IMR-90 (cell line): Measurements from ENCODE around the gene TULP3. TPM values are rescaled to one million over a fixed set of nuclear protein-coding genes. Genes with fewer than 3 reads are reported as not detected.

ENCODE experiments used
- ATAC-seq: fragments of 200-7000 bp; cut with Tn5 transposase; 2 replicates; pipeline ENCODE4 v1.9.1; 2020; ENCODE audit warnings: low read depth, mild to moderate bottlenecking, moderate library complexity
- BruUV-seq: library from RNA; stranded (reverse); fragments of 400-500 nt; replicated peaks from 2 replicates; lab custom pipeline; 2021; lab: Mats Ljungman, UMichigan
- CTCF ChIA-PET: fragments of 300-600 bp; formaldehyde crosslinking; extraction: SDS; loops from one replicate; lab custom pipeline; 2021; ENCODE audit warnings: antibody characterized with exemption; lab: Yijun Ruan, JAX
- POLR2A ChIA-PET: fragments of 300-600 bp; sonication (Branson Sonifier 250); formaldehyde crosslinking; loops from one replicate; lab custom pipeline; 2022; ENCODE audit warnings: antibody characterized with exemption; ENCODE audit not compliant: unreplicated experiment; lab: Charles Lee
- DNase-seq: peaks from one replicate; pipeline ENCODE4 v3.0.0; 2013
- H2AFZ ChIP-seq: replicated peaks from 2 replicates; pipeline ENCODE3; 2013; ENCODE audit warnings: low read length, mild to moderate bottlenecking; ENCODE audit not compliant: poor library complexity
- H2AK5ac ChIP-seq: 2 replicates; pipeline ENCODE4 v1.6.1; 2013; ENCODE audit warnings: low read depth, low read length, inconsistent platforms
- H2AK9ac ChIP-seq: replicated peaks from 2 replicates; pipeline ENCODE3; 2013; ENCODE audit warnings: mild to moderate bottlenecking, low read depth, low read length, moderate library complexity; ENCODE audit not compliant: poor library complexity
- H2BK120ac ChIP-seq: 2 replicates; pipeline ENCODE4 v1.6.1; 2013; ENCODE audit warnings: low read depth, low read length, inconsistent platforms
- H2BK15ac ChIP-seq: 3 replicates; pipeline ENCODE4 v1.6.1; 2013; ENCODE audit warnings: low read depth, low read length, inconsistent platforms
- H2BK20ac ChIP-seq: 2 replicates; pipeline ENCODE4 v1.6.1; 2013; ENCODE audit warnings: low read depth, mild to moderate bottlenecking, inconsistent platforms, low read length, moderate library complexity
- H2BK5ac ChIP-seq: 2 replicates; pipeline ENCODE4 v1.6.1; 2013; ENCODE audit warnings: mild to moderate bottlenecking, low read depth, low read length, inconsistent platforms; ENCODE audit not compliant: poor library complexity, severe bottlenecking
- H3K14ac ChIP-seq: replicated peaks from 2 replicates; pipeline ENCODE4 v1.6.1; 2013; ENCODE audit warnings: low read depth, low read length, inconsistent platforms
- H3K18ac ChIP-seq: 2 replicates; pipeline ENCODE4 v1.6.1; 2013; ENCODE audit warnings: low read depth, low read length, control low read depth
- H3K23ac ChIP-seq: 2 replicates; pipeline ENCODE4 v1.6.1; 2013; ENCODE audit warnings: low read depth, low read length, inconsistent platforms
- H3K27ac ChIP-seq: 2 replicates; pipeline ENCODE4 v1.5.1; 2013; ENCODE audit warnings: mild to moderate bottlenecking, control low read depth, low read length; ENCODE audit not compliant: insufficient read depth
- H3K27me3 ChIP-seq: 2 replicates; pipeline ENCODE4 v1.6.1; 2013; ENCODE audit warnings: low read length; ENCODE audit not compliant: control insufficient read depth, insufficient read depth
- H3K36me3 ChIP-seq: 2 replicates; pipeline ENCODE4 v1.6.1; 2013; ENCODE audit warnings: low read length, mixed read lengths; ENCODE audit not compliant: control insufficient read depth, insufficient read depth
- H3K4ac ChIP-seq: 2 replicates; pipeline ENCODE4 v1.6.1; 2013; ENCODE audit warnings: low read depth, low read length, inconsistent platforms
- H3K4me1 ChIP-seq: 2 replicates; pipeline ENCODE4 v1.6.1; 2013; ENCODE audit warnings: low read length, mixed read lengths; ENCODE audit not compliant: control insufficient read depth, insufficient read depth
- H3K4me2 ChIP-seq: 2 replicates; pipeline ENCODE4 v1.6.1; 2013; ENCODE audit warnings: low read depth, mild to moderate bottlenecking, control low read depth, low read length, moderate library complexity
- H3K4me3 ChIP-seq: 2 replicates; pipeline ENCODE4 v1.5.1; 2013; ENCODE audit warnings: low read depth, mild to moderate bottlenecking, control low read depth, low read length, moderate library complexity; ENCODE audit not compliant: insufficient read depth
- H3K56ac ChIP-seq: 2 replicates; pipeline ENCODE4 v1.6.1; 2013; ENCODE audit warnings: low read length, inconsistent platforms; ENCODE audit not compliant: insufficient read depth; ENCODE audit errors: extremely low read depth
- H3K79me1 ChIP-seq, 2 experiments: 2 replicates each; pipeline ENCODE4 v1.6.1; 2013; ENCODE audit warnings: low read length in 2 of 2, inconsistent platforms in 1 of 2, low read depth in 1 of 2
- H3K9ac ChIP-seq: 2 replicates; pipeline ENCODE4 v1.6.1; 2013; ENCODE audit warnings: low read depth, low read length, control low read depth
- H3K9me1 ChIP-seq: 2 replicates; pipeline ENCODE4 v1.6.1; 2013; ENCODE audit warnings: low read length, inconsistent platforms; ENCODE audit not compliant: insufficient read depth
- H3K9me3 ChIP-seq: 2 replicates; pipeline ENCODE4 v1.6.1; 2013; ENCODE audit warnings: low read length; ENCODE audit not compliant: control insufficient read depth, insufficient read depth
- H4K20me1 ChIP-seq: 2 replicates; pipeline ENCODE4 v1.6.1; 2013; ENCODE audit warnings: low read length, inconsistent platforms; ENCODE audit not compliant: insufficient read depth
- H4K5ac ChIP-seq: 2 replicates; pipeline ENCODE4 v1.6.1; 2013; ENCODE audit warnings: mild to moderate bottlenecking, low read depth, low read length, control low read depth
- H4K8ac ChIP-seq, 2 experiments: 2 replicates each; pipeline ENCODE4 v1.6.1; 2013; ENCODE audit warnings: low read depth in 2 of 2, low read length in 2 of 2, control low read depth in 1 of 2, inconsistent platforms in 1 of 2
- H4K91ac ChIP-seq: 2 replicates; pipeline ENCODE4 v1.6.1; 2013; ENCODE audit warnings: low read depth, low read length, inconsistent platforms; ENCODE audit not compliant: insufficient read depth
- BHLHE40 ChIP-seq: fragments of 150-350 bp; IDR thresholded peaks from 2 replicates; pipeline ENCODE4 v1.6.1; 2016; ENCODE audit warnings: mild to moderate bottlenecking, low read depth, low read length
- MAFK ChIP-seq: IDR thresholded peaks from 2 replicates; pipeline ENCODE4 v1.6.1; 2012; ENCODE audit warnings: low read depth, low read length, improper control_type of control experiment
- MAZ ChIP-seq: IDR thresholded peaks from 2 replicates; pipeline ENCODE4 v1.6.1; 2012; ENCODE audit warnings: low read depth, mild to moderate bottlenecking, low read length, improper control_type of control experiment, moderate library complexity, borderline replicate concordance
- MXI1 ChIP-seq: IDR thresholded peaks from 2 replicates; pipeline ENCODE4 v1.6.1; 2012; ENCODE audit warnings: low read depth, mild to moderate bottlenecking, low read length, moderate library complexity, borderline replicate concordance
- NFE2L2 ChIP-seq: fragments of 150-350 bp; IDR thresholded peaks from 2 replicates; pipeline ENCODE4 v1.6.1; 2016; ENCODE audit warnings: low read depth, mild to moderate bottlenecking, low read length
- POLR2A ChIP-seq: IDR thresholded peaks from 2 replicates; pipeline ENCODE4 v1.6.1; 2012; ENCODE audit warnings: mild to moderate bottlenecking, low read depth, low read length
- RFX5 ChIP-seq: IDR thresholded peaks from 2 replicates; pipeline ENCODE4 v1.8.0; 2012; ENCODE audit warnings: low read depth, mild to moderate bottlenecking, low read length, moderate library complexity
- WGBS, 2 experiments: methylation state at CpG; one replicate each; pipeline versions ENCODE4 v1.1.5 to v1.1.7; 2013; ENCODE audit warnings: missing lambda C conversion rate in 2 of 2; ENCODE audit not compliant: insufficient read length in 1 of 2; ENCODE audit errors: extremely low coverage in 2 of 2; 5-methylcytosine and 5-hydroxymethylcytosine counted together
- dilution Hi-C: fragments of 300-500 bp; cut with HindIII; formaldehyde crosslinking; loops from one replicate; pipeline ENCODE4 v1.14.3; 2018; ENCODE audit warnings: low sequenced_read_pairs; ENCODE audit not compliant: unreplicated experiment
- in situ Hi-C: fragments of 300-500 bp; cut with MboI; formaldehyde crosslinking; loops from 3 replicates; pipeline ENCODE4 v1.14.3; 2019; ENCODE audit warnings: low sequenced_read_pairs, inconsistent platforms, mixed read lengths
- intact Hi-C: fragments of 100-400 bp; cut with micrococcal nuclease; formaldehyde crosslinking; loops from 2 replicates; pipeline ENCODE4 v1.10.0; 2022
- polyA plus RNA-seq, 3 experiments: library from polyadenylated mRNA; depleted of rRNA; stranded (reverse); fragments of >200 nt; gene quantifications; 2 replicates each; pipeline ENCODE4 v1.2.3, GENCODE V29; 2012; ENCODE audit warnings: low replicate concordance in 1 of 3
- total RNA-seq: library from RNA; depleted of rRNA; stranded (reverse); fragments of >200 nt; gene quantifications from 2 replicates; pipeline ENCODE4 v1.2.3, GENCODE V29; 2012
- TF ChIP-seq, protein P1 (sequence below): fragments of 150-350 bp; IDR thresholded peaks from 2 replicates; pipeline ENCODE4 v1.6.1; 2016; ENCODE audit warnings: low read depth, mild to moderate bottlenecking, low read length, moderate library complexity, borderline replicate concordance
- TF ChIP-seq, protein P2 (sequence below): conservative IDR thresholded peaks from 2 replicates; pipeline ENCODE4 v1.5.1; 2012; ENCODE audit warnings: mild to moderate bottlenecking, low read depth, low read length, improper control_type of control experiment

TULP3 gene
- total and polyA plus RNA-seq, 2 of the 4 experiments (the other 2 are of a cell fraction): 35.2 to 35.5 TPM

DNA sequence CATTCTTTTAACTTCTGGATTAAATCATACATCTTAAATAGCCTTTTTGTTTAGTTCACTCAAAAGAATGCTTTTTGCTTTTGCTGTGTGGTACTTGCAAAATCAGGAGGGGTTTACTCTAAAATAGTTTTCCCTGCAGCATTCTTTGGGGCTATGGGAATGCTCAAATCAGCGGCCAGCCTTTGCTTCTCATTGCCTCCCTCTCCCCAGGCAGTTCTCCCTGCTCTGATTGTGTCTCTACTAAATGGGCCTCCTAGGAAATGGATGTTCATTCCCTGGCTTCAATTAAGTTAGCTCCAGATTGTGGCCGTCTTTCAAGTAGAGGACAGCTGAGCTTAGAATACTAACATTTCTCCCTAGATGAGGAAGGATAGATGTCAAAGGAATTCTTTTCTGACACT lies 4.4 kb downstream of the TULP3 start:
- no peak; the same call in 1 of the 2 replicates for ATAC-seq
- Histone ChIP-seq H2AK9ac (no peak overlapping the region), H3K27ac (no peak overlapping the region), H2BK120ac (no peak overlapping the region), H3K23ac (no peak overlapping the region), H4K5ac (no peak overlapping the region), H3K4me1 (peaks cover 7% of the 10 kb centered on the region), H2BK20ac (no peak overlapping the region), H3K14ac (no peak overlapping the region), H3K9me1 (peaks cover 12% of the 10 kb centered on the region), H3K27me3 (no peaks in the 10 kb centered on the region), H2AFZ (no peak overlapping the region), H2AK5ac (no peak overlapping the region), H4K20me1 (peaks cover 30% of the 10 kb centered on the region), H3K4me2 (no peak overlapping the region), H3K79me1 (peaks cover 9 to 67% of the 10 kb centered on the region in 2 experiments; a peak in 3 of 4 replicates), H2BK15ac (no peak overlapping the region), H3K36me3 (peaks cover 2% of the 10 kb centered on the region), H4K8ac (no peak overlapping the region), H3K9ac (no peak overlapping the region), H3K4me3 (no peak overlapping the region), H2BK5ac (no peak overlapping the region), H3K4ac (no peak overlapping the region), H3K18ac (no peak overlapping the region), H3K9me3 (no peaks in the 10 kb centered on the region), H4K91ac (no peak overlapping the region), H3K56ac (no peak overlapping the region)
- ChIA-PET CTCF (interaction anchor here (1.1 kb wide), 1 partner anchor 147 kb away, joined by 3 read pairs; no protein-coding TSS in a partner anchor), POLR2A (no interaction called here)
- DNase-seq: no peak
- in situ Hi-C loops: no loop called here
- dilution Hi-C loops: no loop called here
- TF ChIP-seq, protein P1, sequence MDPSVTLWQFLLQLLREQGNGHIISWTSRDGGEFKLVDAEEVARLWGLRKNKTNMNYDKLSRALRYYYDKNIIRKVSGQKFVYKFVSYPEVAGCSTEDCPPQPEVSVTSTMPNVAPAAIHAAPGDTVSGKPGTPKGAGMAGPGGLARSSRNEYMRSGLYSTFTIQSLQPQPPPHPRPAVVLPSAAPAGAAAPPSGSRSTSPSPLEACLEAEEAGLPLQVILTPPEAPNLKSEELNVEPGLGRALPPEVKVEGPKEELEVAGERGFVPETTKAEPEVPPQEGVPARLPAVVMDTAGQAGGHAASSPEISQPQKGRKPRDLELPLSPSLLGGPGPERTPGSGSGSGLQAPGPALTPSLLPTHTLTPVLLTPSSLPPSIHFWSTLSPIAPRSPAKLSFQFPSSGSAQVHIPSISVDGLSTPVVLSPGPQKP: no peak
- TF ChIP-seq BHLHE40: no peak
- no peak for TF ChIP-seq MAFK
- TF ChIP-seq MAZ: no peak
- no peak for TF ChIP-seq RFX5
- TF ChIP-seq, protein P2, sequence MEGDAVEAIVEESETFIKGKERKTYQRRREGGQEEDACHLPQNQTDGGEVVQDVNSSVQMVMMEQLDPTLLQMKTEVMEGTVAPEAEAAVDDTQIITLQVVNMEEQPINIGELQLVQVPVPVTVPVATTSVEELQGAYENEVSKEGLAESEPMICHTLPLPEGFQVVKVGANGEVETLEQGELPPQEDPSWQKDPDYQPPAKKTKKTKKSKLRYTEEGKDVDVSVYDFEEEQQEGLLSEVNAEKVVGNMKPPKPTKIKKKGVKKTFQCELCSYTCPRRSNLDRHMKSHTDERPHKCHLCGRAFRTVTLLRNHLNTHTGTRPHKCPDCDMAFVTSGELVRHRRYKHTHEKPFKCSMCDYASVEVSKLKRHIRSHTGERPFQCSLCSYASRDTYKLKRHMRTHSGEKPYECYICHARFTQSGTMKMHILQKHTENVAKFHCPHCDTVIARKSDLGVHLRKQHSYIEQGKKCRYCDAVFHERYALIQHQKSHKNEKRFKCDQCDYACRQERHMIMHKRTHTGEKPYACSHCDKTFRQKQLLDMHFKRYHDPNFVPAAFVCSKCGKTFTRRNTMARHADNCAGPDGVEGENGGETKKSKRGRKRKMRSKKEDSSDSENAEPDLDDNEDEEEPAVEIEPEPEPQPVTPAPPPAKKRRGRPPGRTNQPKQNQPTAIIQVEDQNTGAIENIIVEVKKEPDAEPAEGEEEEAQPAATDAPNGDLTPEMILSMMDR: no peak
- TF ChIP-seq NFE2L2: no peak
- TF ChIP-seq POLR2A: no peak
- TF ChIP-seq MXI1: no peak
- intact Hi-C loops: no loop called here
- WGBS, 2 experiments: no CpG with 5 or more reads among the region's 2 CpGs
- BruUV-seq: no TSS peak
